ENCODE results near the gene TMEM147.

Gene TMEM147

DNA sequence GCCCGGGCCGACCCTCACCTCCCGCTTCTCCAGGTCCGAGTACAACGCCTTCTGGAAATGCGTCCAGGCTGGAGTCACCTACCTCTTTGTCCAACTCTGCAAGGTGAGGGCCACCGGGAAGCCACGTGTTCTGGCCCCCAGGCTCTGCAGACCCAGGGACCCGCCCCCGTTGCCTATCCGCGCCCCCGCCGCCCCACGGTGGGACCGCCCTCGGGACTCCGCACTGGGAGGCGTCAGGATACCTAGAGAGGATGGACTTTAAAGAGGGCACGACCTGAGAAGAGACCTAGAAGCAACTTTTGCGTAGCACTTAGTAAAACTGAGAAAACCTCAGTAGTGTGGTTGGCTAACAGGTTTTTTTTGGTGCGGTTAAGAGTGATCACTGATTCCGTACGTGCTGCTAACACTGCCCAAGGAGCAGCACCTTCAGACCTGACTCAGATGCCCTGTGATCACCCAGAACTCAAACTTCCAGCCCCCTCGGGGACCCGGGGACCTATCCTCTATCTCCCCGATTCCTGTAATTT, 492 bp downstream of the TMEM147 start:
- DNase-seq (ENCODE audit: low read depth in 1 of 2, low spot score in 1 of 2) = peak in 1 of 2 donors; percentile 54

DNA sequence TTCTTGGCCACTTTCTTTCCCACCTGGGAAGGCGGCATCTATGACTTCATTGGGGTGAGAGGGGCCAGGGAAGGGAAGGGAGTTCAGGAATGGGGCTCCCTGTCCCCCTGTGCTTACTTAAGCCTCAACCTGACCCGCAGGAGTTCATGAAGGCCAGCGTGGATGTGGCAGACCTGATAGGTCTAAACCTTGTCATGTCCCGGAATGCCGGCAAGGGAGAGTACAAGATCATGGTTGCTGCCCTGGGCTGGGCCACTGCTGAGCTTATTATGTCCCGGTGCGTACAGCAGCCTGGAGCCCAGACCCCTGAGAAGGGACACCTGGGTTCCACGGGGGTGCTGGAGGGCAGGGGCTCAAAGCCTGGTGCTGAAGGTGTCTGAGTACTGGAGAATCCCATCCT, 1.1 kb downstream of the TMEM147 start:
- no peak for DNase-seq (ENCODE audit: low read depth in 1 of 2, low spot score in 1 of 2)

DNA sequence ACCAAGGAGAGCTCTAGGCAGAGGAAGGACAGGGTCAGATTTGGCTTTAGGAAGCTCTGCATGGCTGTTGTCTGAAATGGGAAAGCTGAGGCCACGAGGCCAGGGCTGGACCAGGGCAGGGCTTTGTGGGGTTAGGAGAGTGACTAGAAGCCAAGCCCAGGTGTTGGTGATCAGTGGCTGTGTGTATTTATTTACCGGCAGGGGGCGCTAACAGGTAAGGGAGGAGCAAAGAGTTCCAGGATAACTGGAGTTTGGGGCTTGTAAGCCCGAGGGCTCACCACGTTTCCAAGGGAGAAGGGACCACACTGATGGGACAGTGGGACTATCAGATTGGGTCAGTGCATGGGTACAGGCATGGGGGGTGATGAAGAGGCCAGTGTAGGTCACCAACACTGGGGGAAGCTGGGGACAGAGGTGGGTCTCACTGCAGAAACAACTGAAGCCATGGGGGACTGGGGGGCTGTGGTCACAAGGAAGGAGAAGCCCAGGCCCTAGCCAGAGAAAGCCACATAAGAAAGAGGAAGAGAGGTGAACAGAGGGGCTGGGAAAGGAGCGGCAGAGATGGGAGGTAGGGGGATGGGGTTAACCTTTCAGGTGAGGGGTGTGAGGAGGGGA, 3.9 kb downstream of the TMEM147 start:
- peak in 1 of 2 donors; percentile 26 for DNase-seq (ENCODE audit: low read depth in 1 of 2, low spot score in 1 of 2)

DNA sequence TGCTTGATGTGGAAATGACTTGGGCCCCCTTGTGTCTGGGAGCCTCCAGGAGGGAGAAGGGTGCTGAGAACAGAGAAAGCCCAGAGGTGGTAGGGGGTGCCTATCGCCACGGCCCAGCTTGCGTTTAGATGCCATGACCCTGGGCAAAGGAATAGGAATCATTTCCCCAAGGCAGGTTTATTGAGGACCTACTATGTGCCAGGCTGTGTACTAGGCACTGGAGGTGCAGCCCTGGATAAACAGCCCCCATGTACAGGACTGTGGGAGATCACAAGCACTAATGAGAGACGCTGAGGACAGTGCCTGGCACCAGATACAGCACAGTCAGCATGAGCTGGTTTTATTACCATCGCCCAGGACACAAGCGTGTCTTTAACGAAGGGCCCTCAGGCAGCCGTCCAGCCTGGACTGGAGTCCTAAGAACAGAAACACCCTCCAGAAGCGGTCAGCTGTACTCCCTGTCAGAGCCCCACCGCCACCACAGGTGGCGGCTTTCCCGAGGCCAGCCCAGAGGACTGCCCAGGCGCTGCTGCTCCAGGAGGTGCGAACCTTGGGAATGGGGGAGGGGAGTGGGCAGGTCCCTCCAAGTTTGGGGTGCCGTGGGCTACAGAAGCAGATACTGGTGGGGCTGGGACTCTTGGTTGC, 4.6 kb downstream of the TMEM147 start:
- no peak for DNase-seq (ENCODE audit: low read depth in 1 of 2, low spot score in 1 of 2)

DNA sequence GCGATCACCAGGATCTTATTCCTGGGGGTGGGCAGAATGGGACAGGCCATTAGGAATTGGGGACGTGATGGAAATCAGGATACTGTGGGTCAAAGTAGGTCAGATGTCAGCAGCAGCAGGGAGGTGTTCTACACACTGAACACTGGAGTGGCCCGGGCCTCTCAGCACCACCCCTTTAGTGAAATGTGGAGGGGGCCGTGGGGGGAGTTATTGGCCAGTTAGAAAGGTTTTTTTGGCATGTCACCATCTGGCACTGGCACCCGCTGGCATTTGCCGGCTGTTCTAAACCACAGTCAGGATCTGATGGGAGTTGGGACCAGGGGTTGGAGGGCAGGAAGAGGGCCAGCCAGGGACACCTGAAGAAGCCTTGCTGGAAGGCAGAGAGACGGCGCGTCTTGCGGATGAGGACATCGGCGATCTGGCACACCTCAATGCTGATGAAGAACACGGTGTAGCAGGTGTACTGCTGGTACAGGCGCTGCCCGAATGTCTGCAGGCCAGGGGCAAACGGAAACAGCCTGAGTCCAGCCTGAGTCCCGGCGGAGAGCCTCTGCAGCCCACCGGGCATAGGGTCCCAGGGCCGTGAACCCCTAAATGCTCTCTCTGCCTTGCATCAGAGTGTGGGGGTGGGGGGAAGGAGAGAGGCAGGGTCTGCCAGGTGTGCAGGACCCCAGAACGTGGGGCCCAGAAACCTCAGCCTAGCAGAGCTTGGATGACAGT, 5.8 kb downstream of the TMEM147 start:
- no peak for DNase-seq (ENCODE audit: low read depth in 1 of 2, low spot score in 1 of 2)

DNA sequence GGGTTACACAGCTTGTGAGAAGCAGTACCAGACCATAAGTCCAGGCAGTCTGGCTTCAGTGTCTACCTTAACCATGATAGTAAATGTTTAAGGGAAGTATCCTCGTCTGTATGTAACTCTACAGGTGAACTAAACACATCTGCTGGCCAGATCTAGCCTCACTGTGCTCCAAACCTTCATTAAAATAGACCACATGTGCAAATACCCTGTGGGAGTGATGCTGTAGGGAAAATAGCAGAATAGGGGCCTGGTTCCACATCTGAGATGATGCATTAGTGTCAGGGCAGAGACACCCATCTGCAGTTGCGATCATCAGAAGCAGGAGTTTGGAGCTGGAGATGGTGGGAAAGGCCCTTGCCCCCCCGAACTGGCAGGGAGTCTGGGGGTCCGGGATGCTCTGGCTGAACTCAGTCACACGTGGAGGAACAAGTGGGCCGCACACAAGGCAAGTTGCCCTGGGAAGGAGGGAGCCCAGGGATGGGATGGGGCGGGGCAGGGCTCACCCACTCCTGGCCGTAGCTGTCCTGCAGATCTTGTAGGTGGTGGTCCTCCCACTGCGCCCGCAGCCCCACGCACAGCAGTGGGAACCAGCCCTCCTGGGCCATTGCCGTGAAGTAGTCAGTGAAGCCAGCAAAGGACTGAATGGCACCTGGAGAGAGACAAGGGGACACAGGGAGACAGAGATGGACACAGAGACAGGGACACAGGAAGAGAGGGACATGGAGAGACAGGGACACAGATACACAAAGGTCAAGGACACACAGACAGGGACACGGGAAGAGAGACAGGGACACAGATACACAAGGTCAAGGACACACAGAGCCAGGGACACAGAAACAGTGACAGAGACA, 7.3 kb downstream of the TMEM147 start:
- DNase-seq (ENCODE audit: low read depth in 1 of 2, low spot score in 1 of 2) = no peak

DNA sequence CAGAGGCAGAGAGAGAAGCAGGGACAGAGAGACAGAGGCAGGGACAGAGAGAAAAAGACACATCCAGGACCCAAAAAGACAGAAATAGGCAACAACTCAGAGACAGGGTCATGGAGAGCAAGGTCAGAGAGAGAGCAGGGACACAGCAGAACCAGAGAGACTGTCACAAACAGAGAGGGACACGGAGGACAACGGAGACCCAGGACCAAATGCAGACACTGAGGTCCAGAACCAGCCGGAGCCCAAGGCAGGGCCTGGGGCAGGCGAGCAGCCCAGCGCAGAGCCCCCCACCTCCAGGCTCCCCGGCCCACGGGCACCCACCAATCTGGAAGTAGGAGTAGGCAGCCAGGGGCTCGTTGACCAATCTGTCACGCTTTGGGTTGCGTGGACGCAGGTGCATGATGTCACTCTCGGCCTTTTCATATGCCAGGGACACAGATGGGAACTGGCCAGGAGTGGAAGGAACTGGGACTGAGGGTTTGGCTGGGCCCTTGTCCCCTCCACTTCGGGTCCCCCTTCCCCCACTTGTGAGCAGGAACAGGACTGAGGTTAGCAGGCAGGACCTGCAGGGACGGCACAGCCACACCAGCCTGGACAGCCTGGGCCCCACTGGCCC, 8.1 kb downstream of the TMEM147 start:
- DNase-seq (ENCODE audit: low read depth in 1 of 2, low spot score in 1 of 2) = no peak

DNA sequence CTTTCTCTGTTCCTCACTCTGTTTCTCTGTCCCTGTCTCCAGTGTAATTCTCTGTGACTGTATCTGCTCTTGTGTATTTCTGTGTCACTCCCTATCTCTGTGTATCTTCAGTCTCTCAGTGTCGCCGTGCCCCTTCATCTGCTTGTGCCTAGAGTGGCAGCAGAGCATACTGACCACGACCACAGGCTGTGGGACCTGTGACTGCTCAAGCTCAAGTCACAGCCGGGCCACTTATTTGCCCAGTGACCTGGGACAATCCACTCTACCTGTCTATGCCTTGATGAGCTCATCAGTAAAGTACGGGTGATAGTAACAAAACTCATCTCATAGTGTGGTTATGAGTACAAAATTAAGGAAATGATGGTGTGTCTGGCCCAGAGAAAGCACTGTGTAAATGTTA, 8.7 kb downstream of the TMEM147 start:
- no peak for DNase-seq (ENCODE audit: low read depth in 1 of 2, low spot score in 1 of 2)

DNA sequence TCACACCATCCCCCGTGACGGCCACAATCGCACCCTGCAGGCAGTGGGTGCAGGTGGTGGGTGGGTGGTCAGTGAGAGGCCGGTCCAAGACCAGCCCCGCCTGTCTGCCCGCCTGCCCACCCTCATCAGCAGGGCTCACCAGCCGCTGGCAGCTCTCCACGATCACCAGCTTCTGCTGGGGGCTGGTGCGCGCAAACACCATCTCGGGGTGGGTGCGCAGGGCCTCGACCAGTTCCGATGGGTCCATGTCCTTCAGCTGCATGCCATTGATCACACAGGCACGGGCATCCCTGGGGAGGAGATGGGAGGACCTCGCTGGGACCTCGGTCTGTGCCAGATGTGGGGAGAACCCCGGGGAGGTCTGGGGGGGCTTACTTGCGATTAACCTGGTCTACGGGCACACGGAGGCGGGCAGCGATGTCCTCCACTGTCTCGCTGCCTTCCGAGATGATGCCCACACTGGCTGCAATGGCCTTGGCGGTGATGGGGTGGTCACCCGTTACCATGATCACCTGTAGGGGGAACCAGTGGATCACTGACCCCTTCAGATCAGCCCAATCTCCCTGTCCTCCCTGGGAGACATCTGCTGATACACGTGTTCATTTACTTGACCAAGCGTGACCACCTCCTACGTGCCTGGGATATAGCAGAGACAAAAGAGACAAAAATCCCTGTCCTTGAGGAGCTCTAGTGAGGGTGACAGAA, 10.0 kb downstream of the TMEM147 start:
- DNase-seq (ENCODE audit: low read depth in 1 of 2, low spot score in 1 of 2) = no peak

DNA sequence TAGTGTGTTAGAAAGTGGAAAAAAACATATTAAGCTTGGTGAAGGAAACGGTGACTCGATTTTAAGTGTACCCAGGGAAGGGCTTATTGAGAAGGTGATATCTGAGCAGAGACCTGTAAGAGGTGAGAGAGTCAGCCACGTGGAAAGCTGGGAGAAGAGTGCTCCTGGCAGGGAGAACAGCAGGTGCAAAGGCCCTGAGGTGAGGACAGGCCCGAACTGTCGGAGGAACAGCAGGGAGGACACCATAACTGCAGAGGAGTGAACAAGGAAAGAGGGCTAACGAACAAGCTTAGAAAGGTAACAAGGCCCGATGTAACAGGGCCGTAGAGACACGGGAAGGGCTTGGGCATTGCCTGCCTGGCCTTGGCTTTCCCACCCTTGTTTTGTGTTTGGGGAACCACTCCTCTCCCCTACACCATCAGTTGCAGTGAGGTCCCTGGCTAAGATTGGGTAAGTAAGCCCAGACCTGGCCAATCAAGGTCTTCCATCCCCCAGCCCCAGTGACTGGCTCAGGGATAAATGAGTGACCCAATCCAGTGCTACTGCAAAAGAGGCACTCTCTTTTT, 10.7 kb downstream of the TMEM147 start:
- DNase-seq (ENCODE audit: low read depth in 1 of 2, low spot score in 1 of 2) = no peak

DNA sequence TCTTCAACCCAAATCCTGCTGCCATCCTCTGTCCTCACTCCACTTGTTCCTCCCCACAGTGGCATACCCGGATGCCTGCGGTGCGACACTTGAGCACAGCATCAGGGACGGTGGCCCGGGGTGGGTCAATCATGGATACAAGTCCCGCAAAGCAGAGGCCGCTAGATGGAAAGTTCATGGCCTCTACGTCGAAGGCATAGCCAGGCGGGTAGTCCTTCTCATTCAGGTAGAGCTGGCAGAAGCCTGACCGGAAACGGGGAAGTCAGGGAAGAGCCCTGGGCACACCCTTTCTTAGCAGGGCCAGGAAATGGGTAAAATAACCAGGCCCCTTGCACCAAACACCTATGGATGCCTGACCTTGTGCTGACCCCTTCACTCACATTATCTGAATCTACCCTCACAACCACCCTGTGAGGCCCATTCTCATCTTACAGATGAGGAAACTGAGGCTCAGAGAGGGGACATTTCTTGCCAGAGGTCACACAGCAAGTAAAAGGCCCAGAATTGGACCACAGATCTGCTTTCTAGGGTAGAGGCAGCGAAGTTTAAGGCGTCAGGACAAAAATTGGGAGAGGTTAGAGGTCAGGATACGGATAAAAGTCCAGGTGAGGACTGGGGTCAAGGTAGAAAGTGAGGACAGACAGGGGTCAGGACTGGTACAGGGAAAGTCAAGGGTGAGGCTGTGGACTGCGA, 11.6 kb downstream of the TMEM147 start:
- DNase-seq (ENCODE audit: low read depth in 1 of 2, low spot score in 1 of 2) = no peak

DNA sequence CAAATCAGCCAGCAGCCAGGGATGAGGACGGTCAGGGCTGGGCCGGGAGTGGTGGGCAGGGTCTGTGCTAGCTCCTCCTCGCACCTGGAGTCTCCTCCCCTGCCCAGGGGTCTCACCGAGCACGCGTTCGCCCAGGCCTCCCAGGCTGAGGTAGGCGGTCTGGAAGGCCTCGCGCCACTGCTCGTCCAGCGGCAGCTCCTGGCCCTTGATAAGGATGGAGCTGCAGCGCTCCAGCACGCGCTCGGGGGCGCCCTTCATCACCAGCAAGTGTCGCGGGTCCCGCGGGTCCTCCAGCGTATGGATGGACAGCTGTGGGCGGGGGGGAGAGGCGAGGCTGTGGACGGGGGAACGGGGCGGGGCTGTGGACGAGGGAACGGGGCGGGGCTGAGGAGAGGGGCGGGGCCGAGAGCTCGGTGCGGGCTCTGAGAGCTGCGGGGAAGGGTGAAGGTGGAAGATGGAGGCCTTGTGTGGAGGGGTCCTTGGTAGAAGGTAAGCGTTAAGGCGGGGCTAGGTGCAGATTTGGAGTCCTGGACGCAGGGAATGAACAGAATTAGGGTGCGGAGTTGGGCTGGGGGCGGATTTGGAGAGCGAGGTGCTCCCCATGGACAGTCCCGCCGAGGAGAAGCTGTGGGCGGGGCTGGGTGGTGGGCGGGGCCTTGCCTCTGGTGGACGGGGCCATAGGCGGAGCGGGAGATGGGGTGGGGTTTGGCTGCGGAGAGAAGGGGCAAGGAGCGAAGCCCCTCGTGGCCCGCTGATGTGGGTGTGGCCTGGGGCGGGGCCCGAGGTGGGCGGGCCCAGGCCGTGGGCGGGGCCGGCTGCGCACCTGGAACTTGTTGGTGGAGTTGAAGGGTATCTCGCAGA, 12.3 kb downstream of the TMEM147 start:
- peak in 1 of 2 donors; percentile 46 for DNase-seq (ENCODE audit: low read depth in 1 of 2, low spot score in 1 of 2)

DNA sequence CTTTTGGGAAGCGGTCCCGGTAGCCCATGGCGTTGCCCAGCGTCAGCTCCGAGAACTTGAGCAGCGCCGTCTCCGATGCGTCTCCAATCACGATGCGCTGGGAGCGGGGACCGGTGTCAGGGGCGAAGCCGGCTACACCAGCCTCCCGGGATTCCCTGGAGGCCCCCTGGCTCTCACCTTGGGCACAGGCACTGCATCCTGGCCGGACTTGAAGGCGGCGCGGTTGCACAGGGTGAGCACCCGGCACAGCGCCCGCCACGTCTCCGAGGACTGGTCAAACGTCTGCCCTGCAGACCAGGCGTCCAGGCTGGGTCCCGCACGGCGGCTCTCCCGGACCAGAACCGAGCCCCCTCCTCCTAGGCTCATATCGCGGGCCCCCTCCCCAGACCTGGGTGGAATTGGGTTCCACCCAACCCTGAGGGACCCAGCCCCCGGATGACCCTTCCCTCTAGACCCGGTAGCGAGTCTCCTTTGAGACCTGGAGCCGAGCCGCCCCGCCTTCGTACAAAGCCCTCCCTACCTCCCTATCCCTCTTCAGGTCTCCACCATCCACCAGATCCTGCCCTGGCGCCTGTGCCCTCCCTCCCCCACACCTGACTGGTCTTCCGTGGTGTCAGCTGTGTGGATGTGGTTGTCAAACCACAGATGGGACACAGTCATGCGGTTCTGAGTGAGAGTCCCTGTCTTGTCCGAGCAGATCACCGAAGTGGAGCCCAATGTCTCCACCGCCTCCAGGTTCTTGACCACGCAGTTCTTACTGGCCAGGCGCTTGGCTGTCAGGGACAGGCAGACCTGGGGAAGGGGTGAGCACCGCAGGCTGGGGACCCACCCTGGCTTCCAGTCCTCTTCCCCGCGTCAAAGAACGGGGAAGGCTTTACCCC, 13.2 kb downstream of the TMEM147 start:
- no peak for DNase-seq (ENCODE audit: low read depth in 1 of 2, low spot score in 1 of 2)

DNA sequence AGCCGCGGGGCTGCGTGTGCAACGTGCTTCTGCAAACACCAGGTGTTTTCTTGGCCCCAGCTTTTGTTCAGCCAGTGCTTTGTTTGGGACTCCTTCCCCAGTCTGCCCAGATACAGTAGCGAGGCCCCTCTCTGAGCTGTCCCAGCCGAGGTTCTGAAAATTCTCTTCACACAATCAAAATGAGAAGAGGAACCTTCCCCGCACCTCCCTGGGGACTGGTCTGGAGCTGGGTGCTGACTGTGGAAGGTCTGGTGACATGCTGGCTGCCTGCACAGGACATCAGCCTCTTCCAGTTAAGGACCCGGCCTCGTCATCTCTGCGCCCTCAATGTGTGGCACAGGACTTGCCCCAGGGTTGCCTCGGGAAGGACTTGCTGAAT, 13.8 kb downstream of the TMEM147 start:
- DNase-seq (ENCODE audit: low read depth in 1 of 2, low spot score in 1 of 2) = no peak

DNA sequence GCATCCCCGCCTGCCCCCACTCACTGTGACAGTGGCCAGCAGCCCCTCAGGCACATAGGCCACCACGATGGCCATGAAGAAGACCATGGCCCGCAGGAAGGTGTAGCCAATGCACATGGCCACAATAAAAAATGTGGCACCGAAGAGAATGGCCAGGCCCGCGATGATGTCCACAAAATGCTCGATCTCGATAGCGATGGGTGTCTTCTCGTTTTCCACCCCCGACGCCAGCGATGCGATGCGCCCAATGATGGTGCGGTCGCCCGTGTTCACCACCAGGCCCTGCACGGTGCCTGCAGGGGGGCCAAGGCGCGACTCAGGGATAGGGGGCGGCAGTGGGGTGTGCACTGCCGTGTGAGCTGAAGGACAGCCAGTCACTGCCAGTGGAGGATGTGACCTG, 14.4 kb downstream of the TMEM147 start:
- DNase-seq (ENCODE audit: low read depth in 1 of 2, low spot score in 1 of 2) = no peak

DNA sequence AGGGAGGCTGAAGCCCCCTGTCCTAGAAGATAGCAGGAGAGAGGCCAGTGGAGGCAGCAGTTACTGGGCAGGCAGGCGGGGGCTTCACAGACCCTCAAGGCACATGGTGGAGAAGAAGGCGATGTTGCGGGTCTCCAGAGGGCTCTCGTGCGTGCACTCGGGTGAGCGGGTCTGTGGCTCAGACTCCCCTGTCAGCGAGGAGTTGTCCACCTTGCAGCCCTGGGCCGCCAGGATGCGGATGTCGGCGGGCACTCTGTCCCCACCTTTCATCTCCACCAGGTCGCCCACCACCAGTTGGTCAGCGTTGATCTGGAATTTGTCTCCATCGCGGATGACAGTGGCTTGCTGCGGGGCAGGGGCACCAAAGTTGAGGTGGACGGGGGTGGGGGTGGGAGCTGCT, 14.8 kb downstream of the TMEM147 start:
- no peak for DNase-seq (ENCODE audit: low read depth in 1 of 2, low spot score in 1 of 2)

DNA sequence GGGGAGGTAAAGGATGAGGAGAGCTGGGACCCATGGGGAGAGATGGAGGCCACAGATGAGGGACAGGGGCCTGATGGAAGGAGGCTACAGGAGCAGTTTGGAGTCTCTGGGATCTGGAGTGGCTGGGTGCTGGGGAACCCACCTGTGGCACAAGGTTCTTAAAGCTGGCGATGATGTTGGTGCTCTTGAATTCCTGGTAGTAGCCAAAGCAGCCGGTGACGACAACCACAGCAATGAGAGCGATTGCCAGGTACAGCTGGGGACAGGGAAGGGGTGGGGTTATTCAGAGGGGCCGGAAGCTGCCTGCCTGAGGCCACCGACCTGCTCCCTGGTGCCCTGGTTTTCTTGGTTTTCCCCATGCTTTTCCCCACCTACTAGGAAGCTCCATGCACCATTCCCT, 15.3 kb downstream of the TMEM147 start:
- no peak for DNase-seq (ENCODE audit: low read depth in 1 of 2, low spot score in 1 of 2)

DNA sequence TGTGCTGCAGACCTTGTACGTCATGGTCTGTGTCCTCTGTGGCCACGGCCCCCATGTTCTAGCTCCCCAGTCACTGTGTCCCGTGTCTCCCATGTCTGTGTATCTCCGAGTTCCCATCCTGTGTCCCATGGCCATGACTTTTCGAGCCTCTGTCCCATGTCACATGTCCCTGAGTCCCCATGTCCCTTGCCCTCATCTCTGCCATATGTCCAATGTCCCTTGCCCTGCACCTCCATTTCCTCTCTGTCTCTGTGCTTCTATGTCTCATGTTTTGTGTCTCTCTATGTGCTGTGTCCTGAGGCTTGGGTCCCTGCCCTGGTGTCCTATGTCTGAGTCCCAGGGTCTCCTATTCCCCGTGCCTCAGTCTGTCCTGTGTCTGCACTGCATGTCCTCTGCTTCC, 16.0 kb downstream of the TMEM147 start:
- no peak for DNase-seq (ENCODE audit: low read depth in 1 of 2, low spot score in 1 of 2)

Data from stimulated activated CD4-positive, alpha-beta T cell treated with anti-CD3 and anti-CD28 coated beads, Interleukin-15, amount 100 ng/mL, for 1 hour (primary cell).